ENCODE measurements around the gene FRY. TPM values are rescaled to one million over a fixed set of nuclear protein-coding genes. Genes with fewer than 3 reads are reported as not detected.

Gene FRY
- total and polyA plus RNA-seq, 8 donors, result 5.6 to 27.9 (median 21.1) TPM

- peak overlapping the region in 2 of 4 donors; percentile 48 to 63 for H3K27ac ChIP-seq
- no peak for TF ChIP-seq CTCF (IDR thresholded peaks at IDR 0.05)
- H3K4me3 ChIP-seq, result no peak overlapping the region
- no peaks in the 10 kb centered on the region for H3K27me3 ChIP-seq
- peaks cover 18 to 65% (median 63%) of the 10 kb centered on the region in 3 donors for H3K4me1 ChIP-seq
- no peaks in the 10 kb centered on the region for H3K9me3 ChIP-seq
- no peaks in the 10 kb centered on the region for H3K36me3 ChIP-seq
- WGBS, 2 donors, result 15 to 17% methylated on average over 3 of the region's 3 CpGs
- intact Hi-C loops (cut with DNase I), result no loop called here
- no peak for DNase-seq
- FAIRE-seq, result no peak
- ATAC-seq, result peak; percentile 30 to 71 (median 52)
Measured at GRCh38 chr13:32040052-32040642, 8.6 kb downstream of the FRY start.

GRCh38 chr13:32040689-32041088 is 9.1 kb downstream of the FRY start:
- Histone ChIP-seq H3K9me3 (no peaks in the 10 kb centered on the region), H3K36me3 (no peaks in the 10 kb centered on the region), H3K4me3 (no peak overlapping the region), H3K27ac (peak overlapping the region in 2 of 4 donors; percentile 48 to 63), H3K4me1 (peaks cover 18 to 63% (median 63%) of the 10 kb centered on the region in 3 donors), H3K27me3 (no peaks in the 10 kb centered on the region)
- FAIRE-seq, result no peak
- TF ChIP-seq CTCF (IDR thresholded peaks at IDR 0.05), result no peak
- ATAC-seq, result peak in 1 of 4 donors; percentile 11
- 33 to 41% methylated on average over 3 of the region's 3 CpGs for WGBS, 2 donors
- intact Hi-C loops (cut with DNase I), result no loop called here
- DNase-seq, result no peak

- no peaks in the 10 kb centered on the region for H3K36me3 ChIP-seq
- intact Hi-C loops (cut with DNase I), result no loop called here
- no peaks in the 10 kb centered on the region for H3K9me3 ChIP-seq
- no peaks in the 10 kb centered on the region for H3K27me3 ChIP-seq
- H3K4me1 ChIP-seq, result peaks cover 23 to 58% (median 56%) of the 10 kb centered on the region in 3 donors
- DNase-seq (no peak), FAIRE-seq (no peak), ATAC-seq (peak in 1 of 4 donors; percentile 31)
- WGBS, 2 donors, result 62 to 63% methylated on average over 5 of the region's 5 CpGs
- H3K27ac ChIP-seq, result peak overlapping the region in 2 of 4 donors; percentile 48 to 63
- no peak for TF ChIP-seq CTCF (IDR thresholded peaks at IDR 0.05)
- H3K4me3 ChIP-seq, result no peak overlapping the region
Measured at GRCh38 chr13:32041429-32041828, 9.9 kb downstream of the FRY start.

- DNase-seq (no peak), FAIRE-seq (no peak), ATAC-seq (no peak)
- intact Hi-C loops (cut with DNase I), result no loop called here
- H3K36me3 ChIP-seq, result no peaks in the 10 kb centered on the region
- no peaks in the 10 kb centered on the region for H3K27me3 ChIP-seq
- peaks cover 22 to 58% (median 57%) of the 10 kb centered on the region in 3 donors for H3K4me1 ChIP-seq
- H3K27ac ChIP-seq, result peak overlapping the region in 1 of 4 donors; percentile 48
- H3K4me3 ChIP-seq, result no peak overlapping the region
- no peaks in the 10 kb centered on the region for H3K9me3 ChIP-seq
- TF ChIP-seq CTCF (IDR thresholded peaks at IDR 0.05), result no peak
Measured at GRCh38 chr13:32042551-32042950, 11.0 kb downstream of the FRY start.

GRCh38 chr13:32044446-32044845 is 12.9 kb downstream of the FRY start:
- DNase-seq, result no peak
- no peak for ATAC-seq
- H3K4me1 ChIP-seq, result peaks cover 16 to 56% (median 50%) of the 10 kb centered on the region in 3 donors

More at GRCh38 chr13:32044446-32044845, 12.9 kb downstream of the FRY start:
- Histone ChIP-seq H3K27me3 (no peaks in the 10 kb centered on the region), H3K4me3 (no peak overlapping the region), H3K36me3 (no peaks in the 10 kb centered on the region), H3K9me3 (no peaks in the 10 kb centered on the region), H3K27ac (no peak overlapping the region)
- no peak for TF ChIP-seq CTCF (IDR thresholded peaks at IDR 0.05)
- FAIRE-seq, result no peak
- intact Hi-C loops (cut with DNase I), result no loop called here
- WGBS, 2 donors, result 97 to 100% methylated on average over 1 of the region's 1 CpG
